Panc1 (cell line): Measurements from ENCODE around the gene PSMB8. TPM values are rescaled to one million over a fixed set of nuclear protein-coding genes. Genes with fewer than 3 reads are reported as not detected.
A peak's percentile ranks its signal among the peaks of the same experiment; 100 is the strongest.

Experiments used
- ATAC-seq: fragments of 200-7000 bp; cut with Tn5 transposase; 2 replicates; pipeline ENCODE4 v1.9.1; 2020; ENCODE audit warnings: mild to moderate bottlenecking, moderate library complexity
- BruUV-seq: library from RNA; stranded (reverse); fragments of 400-500 nt; replicated peaks from 2 replicates; lab custom pipeline; 2021; lab: Mats Ljungman, UMichigan
- CTCF ChIA-PET: fragments of 300-600 bp; sonication (Branson Sonifier 250); formaldehyde crosslinking; loops from one replicate; lab custom pipeline; 2022; ENCODE audit warnings: antibody characterized with exemption; lab: Charles Lee
- POLR2A ChIA-PET: fragments of 300-600 bp; sonication (Branson Sonifier 250); formaldehyde crosslinking; loops from one replicate; lab custom pipeline; 2022; ENCODE audit warnings: antibody characterized with exemption; lab: Charles Lee
- DNase-seq: peaks from one replicate; pipeline ENCODE4 v3.0.0-alpha.2; 2010; ENCODE audit warnings: low read depth, low spot score
- H3K27ac ChIP-seq: 2 replicates; pipeline ENCODE4 v1.5.1; 2011; ENCODE audit warnings: mild to moderate bottlenecking, low read length, inconsistent platforms
- H3K27me3 ChIP-seq: fragments of 200-500 bp; sonication (Bioruptor generic); 2 replicates; pipeline ENCODE4 v1.6.0; 2014; ENCODE audit warnings: low read length, inconsistent platforms; ENCODE audit not compliant: control insufficient read depth, insufficient read depth
- H3K36me3 ChIP-seq: fragments of 200-500 bp; sonication (Bioruptor generic); 2 replicates; pipeline ENCODE4 v1.5.1; 2014; ENCODE audit warnings: inconsistent platforms, mild to moderate bottlenecking, low read length, moderate library complexity; ENCODE audit not compliant: control insufficient read depth, insufficient read depth
- H3K4me1 ChIP-seq: 2 replicates; pipeline ENCODE4 v1.5.1; 2011; ENCODE audit warnings: inconsistent platforms, mild to moderate bottlenecking, low read length, moderate library complexity; ENCODE audit not compliant: control insufficient read depth, insufficient read depth
- H3K4me3 ChIP-seq, 2 experiments: 2 replicates each; pipeline ENCODE4 v1.5.1; 2011 to 2012; ENCODE audit warnings: low read depth in 2 of 2, low read length in 2 of 2, mild to moderate bottlenecking in 2 of 2, inconsistent platforms in 1 of 2, moderate library complexity in 1 of 2
- H3K9me3 ChIP-seq: fragments of 200-500 bp; sonication (Bioruptor generic); 2 replicates; pipeline ENCODE4 v1.5.1; 2014; ENCODE audit warnings: low read depth, mild to moderate bottlenecking, inconsistent platforms, low read length, moderate library complexity; ENCODE audit not compliant: control insufficient read depth, insufficient read depth
- POLR2AphosphoS5 ChIP-seq: IDR thresholded peaks from 2 replicates; pipeline ENCODE4 v1.6.1; 2012; ENCODE audit warnings: mild to moderate bottlenecking, low read depth, low read length, moderate library complexity
- SIN3A ChIP-seq: IDR thresholded peaks from 2 replicates; pipeline ENCODE4 v1.6.1; 2012; ENCODE audit warnings: low read depth, mild to moderate bottlenecking, low read length, moderate library complexity, borderline replicate concordance; ENCODE audit not compliant: insufficient read depth
- TCF7L2 ChIP-seq: IDR thresholded peaks from 2 replicates; pipeline ENCODE4 v1.6.1; 2011; ENCODE audit warnings: mild to moderate bottlenecking, low read depth, low read length, inconsistent platforms
- in situ Hi-C: cut with HindIII; loops from 2 replicates; pipeline ENCODE4 v1.10.0; 2016; ENCODE audit warnings: low sequenced_read_pairs, low pct_unique_long_range_greater_than_20kb
- intact Hi-C: fragments of 100-400 bp; cut with micrococcal nuclease; formaldehyde crosslinking; loops from one replicate; pipeline ENCODE4 v1.10.0; 2022; ENCODE audit not compliant: unreplicated experiment
- total RNA-seq: library from RNA; stranded (reverse); gene quantifications from one replicate; pipeline ENCODE4 v1.2.1, GENCODE V29; 2021; ENCODE audit not compliant: unreplicated experiment
- TF ChIP-seq, protein P1 (sequence below), 2 experiments: IDR thresholded peaks; 2 replicates each; pipeline ENCODE4 v1.6.1; 2011 to 2012; ENCODE audit warnings: low read depth in 2 of 2, control low read depth in 1 of 2, low read length in 1 of 2, mild to moderate bottlenecking in 1 of 2, moderate library complexity in 1 of 2; ENCODE audit not compliant: insufficient read depth in 1 of 2
- TF ChIP-seq, protein P2 (sequence below): fragments of 450-650 bp; IDR thresholded peaks from 2 replicates; pipeline ENCODE4 v1.5.1; 2017; ENCODE audit warnings: mild to moderate bottlenecking

Gene PSMB8
- total RNA-seq, 1 experiment from 2014 or later, result 43.8 TPM

DNA sequence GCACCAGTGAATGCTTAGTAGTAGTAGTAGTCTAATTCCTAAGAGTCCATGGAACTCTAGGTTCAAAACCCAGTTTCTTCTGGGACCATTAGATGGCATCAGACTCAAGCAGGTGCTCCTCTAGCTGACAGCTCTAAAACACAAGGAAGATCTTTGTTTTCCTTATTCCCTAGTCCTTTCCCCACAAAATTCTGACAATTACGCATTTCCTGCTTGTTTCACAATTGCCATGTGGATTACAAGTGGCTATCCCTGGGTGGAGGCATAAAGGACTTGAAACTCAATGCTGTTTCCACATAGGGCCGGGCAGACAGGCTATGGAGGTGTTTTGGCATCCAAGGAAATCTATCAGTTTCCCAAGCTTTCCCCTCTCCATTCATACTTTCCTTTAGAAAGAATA, 17.9 kb downstream of the PSMB8 start:
- H3K27ac ChIP-seq, result no peak overlapping the region
- no peaks in the 10 kb centered on the region for H3K4me1 ChIP-seq
- DNase-seq (no peak), ATAC-seq (peak; percentile 71; the same call in 1 of the 2 replicates)
- H3K36me3 ChIP-seq, result peaks cover 2% of the 10 kb centered on the region; the same call in 1 of the 2 replicates
- ChIA-PET CTCF (interaction anchor here (1.3 kb wide), 1 partner anchor 42 kb away, joined by 7 read pairs; no protein-coding TSS in a partner anchor), POLR2A (no interaction called here)
- in situ Hi-C loops (no loop called here), intact Hi-C loops (no loop called here)
- no peak overlapping the region for H3K4me3 ChIP-seq
- no TSS peak for BruUV-seq
- no peaks in the 10 kb centered on the region for H3K9me3 ChIP-seq
- H3K27me3 ChIP-seq, result no peaks in the 10 kb centered on the region
- no peak for TF ChIP-seq TCF7L2
- TF ChIP-seq POLR2AphosphoS5, result no peak
- TF ChIP-seq, protein P1, sequence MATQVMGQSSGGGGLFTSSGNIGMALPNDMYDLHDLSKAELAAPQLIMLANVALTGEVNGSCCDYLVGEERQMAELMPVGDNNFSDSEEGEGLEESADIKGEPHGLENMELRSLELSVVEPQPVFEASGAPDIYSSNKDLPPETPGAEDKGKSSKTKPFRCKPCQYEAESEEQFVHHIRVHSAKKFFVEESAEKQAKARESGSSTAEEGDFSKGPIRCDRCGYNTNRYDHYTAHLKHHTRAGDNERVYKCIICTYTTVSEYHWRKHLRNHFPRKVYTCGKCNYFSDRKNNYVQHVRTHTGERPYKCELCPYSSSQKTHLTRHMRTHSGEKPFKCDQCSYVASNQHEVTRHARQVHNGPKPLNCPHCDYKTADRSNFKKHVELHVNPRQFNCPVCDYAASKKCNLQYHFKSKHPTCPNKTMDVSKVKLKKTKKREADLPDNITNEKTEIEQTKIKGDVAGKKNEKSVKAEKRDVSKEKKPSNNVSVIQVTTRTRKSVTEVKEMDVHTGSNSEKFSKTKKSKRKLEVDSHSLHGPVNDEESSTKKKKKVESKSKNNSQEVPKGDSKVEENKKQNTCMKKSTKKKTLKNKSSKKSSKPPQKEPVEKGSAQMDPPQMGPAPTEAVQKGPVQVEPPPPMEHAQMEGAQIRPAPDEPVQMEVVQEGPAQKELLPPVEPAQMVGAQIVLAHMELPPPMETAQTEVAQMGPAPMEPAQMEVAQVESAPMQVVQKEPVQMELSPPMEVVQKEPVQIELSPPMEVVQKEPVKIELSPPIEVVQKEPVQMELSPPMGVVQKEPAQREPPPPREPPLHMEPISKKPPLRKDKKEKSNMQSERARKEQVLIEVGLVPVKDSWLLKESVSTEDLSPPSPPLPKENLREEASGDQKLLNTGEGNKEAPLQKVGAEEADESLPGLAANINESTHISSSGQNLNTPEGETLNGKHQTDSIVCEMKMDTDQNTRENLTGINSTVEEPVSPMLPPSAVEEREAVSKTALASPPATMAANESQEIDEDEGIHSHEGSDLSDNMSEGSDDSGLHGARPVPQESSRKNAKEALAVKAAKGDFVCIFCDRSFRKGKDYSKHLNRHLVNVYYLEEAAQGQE (IDR thresholded peaks at IDR 0.05; ENCODE audit: insufficient read depth in 1 of 2, low read depth in 2 of 2, low read length in 1 of 2), result no peak
- TF ChIP-seq SIN3A, result no peak
- TF ChIP-seq, protein P2, sequence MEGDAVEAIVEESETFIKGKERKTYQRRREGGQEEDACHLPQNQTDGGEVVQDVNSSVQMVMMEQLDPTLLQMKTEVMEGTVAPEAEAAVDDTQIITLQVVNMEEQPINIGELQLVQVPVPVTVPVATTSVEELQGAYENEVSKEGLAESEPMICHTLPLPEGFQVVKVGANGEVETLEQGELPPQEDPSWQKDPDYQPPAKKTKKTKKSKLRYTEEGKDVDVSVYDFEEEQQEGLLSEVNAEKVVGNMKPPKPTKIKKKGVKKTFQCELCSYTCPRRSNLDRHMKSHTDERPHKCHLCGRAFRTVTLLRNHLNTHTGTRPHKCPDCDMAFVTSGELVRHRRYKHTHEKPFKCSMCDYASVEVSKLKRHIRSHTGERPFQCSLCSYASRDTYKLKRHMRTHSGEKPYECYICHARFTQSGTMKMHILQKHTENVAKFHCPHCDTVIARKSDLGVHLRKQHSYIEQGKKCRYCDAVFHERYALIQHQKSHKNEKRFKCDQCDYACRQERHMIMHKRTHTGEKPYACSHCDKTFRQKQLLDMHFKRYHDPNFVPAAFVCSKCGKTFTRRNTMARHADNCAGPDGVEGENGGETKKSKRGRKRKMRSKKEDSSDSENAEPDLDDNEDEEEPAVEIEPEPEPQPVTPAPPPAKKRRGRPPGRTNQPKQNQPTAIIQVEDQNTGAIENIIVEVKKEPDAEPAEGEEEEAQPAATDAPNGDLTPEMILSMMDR, result peak; percentile 60

DNA sequence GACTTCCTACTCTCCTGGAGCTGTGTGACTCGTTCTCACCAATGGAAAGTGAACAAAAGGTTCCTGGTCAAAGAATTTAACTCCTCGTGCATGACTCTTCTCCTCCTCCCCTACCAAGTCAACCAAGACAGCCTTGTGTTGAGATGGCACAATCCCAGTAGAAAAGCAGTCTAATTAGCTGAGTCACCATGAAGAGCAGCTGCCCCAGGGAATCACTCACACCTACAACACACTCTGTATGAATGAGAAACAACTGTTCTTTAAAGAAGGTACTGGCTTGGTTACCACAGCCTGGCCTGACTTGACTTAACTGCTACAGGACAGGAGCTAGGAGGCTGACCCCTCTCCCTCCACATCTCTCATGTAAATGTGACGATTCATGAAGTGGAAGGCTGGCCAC, 24.1 kb downstream of the PSMB8 start:
- ATAC-seq, result peak; percentile 30; the same call in 1 of the 2 replicates
- ChIA-PET POLR2A (no interaction called here), CTCF (no interaction called here)
- Histone ChIP-seq H3K36me3 (no peaks in the 10 kb centered on the region), H3K4me3 (no peak overlapping the region), H3K9me3 (no peaks in the 10 kb centered on the region), H3K27me3 (no peaks in the 10 kb centered on the region; the same call in 1 of the 2 replicates), H3K4me1 (no peaks in the 10 kb centered on the region), H3K27ac (no peak overlapping the region)
- in situ Hi-C loops (no loop called here), intact Hi-C loops (no loop called here)
- no peak for TF ChIP-seq TCF7L2
- TF ChIP-seq SIN3A, result no peak
- TF ChIP-seq, protein P1 (IDR thresholded peaks at IDR 0.05; ENCODE audit: insufficient read depth in 1 of 2, low read depth in 2 of 2, low read length in 1 of 2), result no peak
- no peak for TF ChIP-seq POLR2AphosphoS5
- TF ChIP-seq, protein P2, result no peak
- no TSS peak for BruUV-seq
- no peak for DNase-seq
